WTC11 (cell line): ENCODE results near the gene ADCY3. TPM values are rescaled to one million over a fixed set of nuclear protein-coding genes. Genes with fewer than 3 reads are reported as not detected.

ENCODE experiments used
- ATAC-seq: fragments of 200-7000 bp; cut with Tn5 transposase; 2 replicates; pipeline ENCODE4 v1.10.0; 2021; ENCODE audit warnings: mild to moderate bottlenecking, moderate library complexity
- CTCF ChIA-PET: fragments of 300-600 bp; sonication (Branson Sonifier 250); formaldehyde crosslinking; loops from one replicate; lab custom pipeline; 2021; ENCODE audit warnings: antibody characterized with exemption; lab: Charles Lee
- POLR2A ChIA-PET: fragments of 350-600 bp; sonication (Branson Sonifier 250); formaldehyde crosslinking; loops from one replicate; lab custom pipeline; 2021; ENCODE audit warnings: antibody characterized with exemption; lab: Charles Lee
- DNase-seq: peaks from one replicate; pipeline ENCODE4 v3.0.0; 2021; ENCODE audit warnings: low spot score
- H3K27ac Mint-ChIP-seq: 2 replicates; pipeline ENCODE4 v1.8.0; 2021; ENCODE audit warnings: mixed read lengths
- H3K27me3 Mint-ChIP-seq: 2 replicates; pipeline ENCODE4 v1.8.0; 2021; ENCODE audit warnings: low read depth, mild to moderate bottlenecking, moderate library complexity, mixed read lengths
- H3K36me3 Mint-ChIP-seq: 2 replicates; pipeline ENCODE4 v1.8.0; 2021; ENCODE audit warnings: mixed read lengths
- H3K4me1 Mint-ChIP-seq: 2 replicates; pipeline ENCODE4 v1.8.0; 2022; ENCODE audit warnings: mixed read lengths
- H3K4me3 Mint-ChIP-seq: 2 replicates; pipeline ENCODE4 v1.8.0; 2021; ENCODE audit warnings: mild to moderate bottlenecking, moderate library complexity, mixed read lengths
- H3K9me3 Mint-ChIP-seq: 2 replicates; pipeline ENCODE4 v1.8.0; 2021; ENCODE audit warnings: mixed read lengths
- ATF3 ChIP-seq: sonication (generic); formaldehyde crosslinking; conservative IDR thresholded peaks from 2 replicates; pipeline ENCODE4 v1.8.1; 2022; ENCODE audit warnings: mild to moderate bottlenecking, missing genetic modification reagents
- CBFB ChIP-seq: sonication (generic); formaldehyde crosslinking; IDR thresholded peaks from 2 replicates; pipeline ENCODE4 v1.8.1; 2022; ENCODE audit warnings: mild to moderate bottlenecking, low read depth, missing genetic modification reagents
- E2F4 ChIP-seq: sonication (generic); formaldehyde crosslinking; IDR thresholded peaks from 2 replicates; pipeline ENCODE4 v1.8.1; 2022; ENCODE audit warnings: low read depth, mild to moderate bottlenecking, moderate library complexity, missing genetic modification reagents, borderline replicate concordance
- ERG ChIP-seq: fragments of 250-450 bp; sonication (Bioruptor Pico); IDR thresholded peaks from 2 replicates; pipeline ENCODE4 v1.8.0; 2021; ENCODE audit warnings: mild to moderate bottlenecking
- FOXP4 ChIP-seq: sonication (generic); formaldehyde crosslinking; IDR thresholded peaks from 2 replicates; pipeline ENCODE4 v1.8.0; 2022; ENCODE audit warnings: mild to moderate bottlenecking, missing genetic modification reagents
- GTF2I ChIP-seq: fragments of 250-450 bp; sonication (Bioruptor Pico); conservative IDR thresholded peaks from 2 replicates; pipeline ENCODE4 v1.4.0; 2021; ENCODE audit warnings: mild to moderate bottlenecking
- JAZF1 ChIP-seq: fragments of 250-450 bp; sonication (Bioruptor Pico); IDR thresholded peaks from 2 replicates; pipeline ENCODE4 v1.9.0; 2021; ENCODE audit warnings: moderate library complexity, mild to moderate bottlenecking, inconsistent platforms
- JUN ChIP-seq: sonication (generic); formaldehyde crosslinking; IDR thresholded peaks from 2 replicates; pipeline ENCODE4 v1.8.0; 2023; ENCODE audit warnings: mild to moderate bottlenecking, missing genetic modification reagents
- KAT7 ChIP-seq: sonication (generic); formaldehyde crosslinking; IDR thresholded peaks from 2 replicates; pipeline ENCODE4 v1.8.1; 2023; ENCODE audit warnings: missing genetic modification reagents, mild to moderate bottlenecking, borderline replicate concordance
- NFE2L1 ChIP-seq: sonication (generic); formaldehyde crosslinking; IDR thresholded peaks from 2 replicates; pipeline ENCODE4 v1.8.1; 2023; ENCODE audit warnings: missing genetic modification reagents
- NFYB ChIP-seq: sonication (generic); formaldehyde crosslinking; conservative IDR thresholded peaks from 2 replicates; pipeline ENCODE4 v1.8.0; 2022; ENCODE audit warnings: low read depth, missing genetic modification reagents
- NR3C1 ChIP-seq: sonication (generic); formaldehyde crosslinking; conservative IDR thresholded peaks from 2 replicates; pipeline ENCODE4 v1.8.1; 2023; ENCODE audit warnings: low read depth, mild to moderate bottlenecking, missing genetic modification reagents
- OVOL2 ChIP-seq: fragments of 250-450 bp; sonication (Bioruptor Pico); IDR thresholded peaks from 2 replicates; pipeline ENCODE4 v1.9.0; 2021; ENCODE audit warnings: mild to moderate bottlenecking, borderline replicate concordance
- STAT6 ChIP-seq: sonication (generic); formaldehyde crosslinking; conservative IDR thresholded peaks from 2 replicates; pipeline ENCODE4 v1.8.1; 2023; ENCODE audit warnings: mild to moderate bottlenecking, low read depth, missing genetic modification reagents, moderate library complexity
- ZBTB21 ChIP-seq: sonication (generic); formaldehyde crosslinking; IDR thresholded peaks from 2 replicates; pipeline ENCODE4 v1.8.1; 2023; ENCODE audit warnings: mild to moderate bottlenecking, missing genetic modification reagents, borderline replicate concordance
- ZNF425 ChIP-seq: fragments of 250-450 bp; sonication (Bioruptor Pico); conservative IDR thresholded peaks from 2 replicates; pipeline ENCODE4 v1.9.0; 2021; ENCODE audit warnings: mild to moderate bottlenecking
- total RNA-seq: library from RNA; stranded (reverse); gene quantifications from 3 replicates; pipeline ENCODE4 v1.2.3, GENCODE V29; 2021

The ADCY3 gene
- total RNA-seq, 1 experiment from 2014 or later, result 37.1 TPM

- H3K27ac Mint-ChIP-seq, result no peak overlapping the region
- no peak for DNase-seq
- CTCF ChIA-PET, result interaction anchor here (0.7 kb wide), 1 partner anchor 25 kb away, joined by 3 read pairs; no protein-coding TSS in a partner anchor
- H3K4me3 Mint-ChIP-seq, result no peak overlapping the region
- no peaks in the 10 kb centered on the region for H3K27me3 Mint-ChIP-seq
- H3K9me3 Mint-ChIP-seq, result peaks cover 15% of the 10 kb centered on the region
- TF ChIP-seq NR3C1 (CRISPR knock-in tag), result no peak
- TF ChIP-seq GTF2I (CRISPR knock-in tag), result no peak
- no peak for TF ChIP-seq KAT7 (CRISPR knock-in tag)
- no peak for TF ChIP-seq CBFB
- TF ChIP-seq STAT6 (CRISPR knock-in tag), result no peak
- no peak for TF ChIP-seq JUN
- TF ChIP-seq ZBTB21 (CRISPR knock-in tag), result no peak
- TF ChIP-seq NFYB, result no peak
- TF ChIP-seq ATF3, result no peak
- no peak for TF ChIP-seq FOXP4 (CRISPR knock-in tag)
- no peak for TF ChIP-seq NFE2L1 (CRISPR knock-in tag)
- no peak for TF ChIP-seq JAZF1 (CRISPR knock-in tag)
- no peak for TF ChIP-seq ZNF425 (CRISPR knock-in tag)
- no peak for TF ChIP-seq ERG
- no peak for TF ChIP-seq OVOL2 (CRISPR knock-in tag)
- no peak for TF ChIP-seq E2F4 (CRISPR knock-in tag)
- TF ChIP-seq, all 79 proteins: peak for 0
- POLR2A ChIA-PET, result no interaction called here
- H3K36me3 Mint-ChIP-seq, result peaks cover 16% of the 10 kb centered on the region
- ATAC-seq, result no peak
- H3K4me1 Mint-ChIP-seq, result no peaks in the 10 kb centered on the region
Observed at GRCh38 chr2:24853046-24853445, 67.0 kb downstream of the ADCY3 start.
